SU-DHL-6 (cell line): Measurements from ENCODE around the gene MICAL1.

Experiments used
- H2AFZ ChIP-seq: fragments of 200-600 bp; sonication (generic); 2 replicates; pipeline ENCODE4 v1.6.1; 2014; ENCODE audit warnings: low read depth, mild to moderate bottlenecking, moderate library complexity, mixed read lengths, antibody characterized with exemption, low read length; ENCODE audit not compliant: severe bottlenecking
- H3F3A ChIP-seq: fragments of 200-600 bp; shearing (Covaris generic); 2 replicates; pipeline ENCODE4 v1.6.0; 2016; ENCODE audit warnings: antibody characterized with exemption, mild to moderate bottlenecking; ENCODE audit not compliant: insufficient read depth
- H3K27ac ChIP-seq: fragments of 200-600 bp; sonication (generic); 2 replicates; pipeline ENCODE4 v1.5.1; 2016; ENCODE audit warnings: low read depth, mild to moderate bottlenecking, low read length, moderate library complexity, mixed read lengths
- H3K27me3 ChIP-seq: fragments of 200-600 bp; sonication (generic), shearing (Covaris generic); 2 replicates; pipeline ENCODE4 v1.6.0; 2014; ENCODE audit warnings: mild to moderate bottlenecking, low read length
- H3K36me3 ChIP-seq: fragments of 200-600 bp; sonication (generic); 2 replicates; pipeline ENCODE4 v1.6.1; 2014; ENCODE audit warnings: mild to moderate bottlenecking, low read length, mixed read lengths
- H3K4me2 ChIP-seq: fragments of 300-600, 200-600 bp; shearing (Covaris generic), sonication (generic); 2 replicates; pipeline ENCODE4 v1.6.0; 2014; ENCODE audit warnings: low read length, low read depth, mild to moderate bottlenecking; ENCODE audit not compliant: poor library complexity, severe bottlenecking
- H3K4me3 ChIP-seq: fragments of 200-600 bp; sonication (generic); 2 replicates; pipeline ENCODE4 v1.5.1; 2014; ENCODE audit warnings: antibody characterized with exemption, low read length, mild to moderate bottlenecking, mixed read lengths; ENCODE audit not compliant: insufficient read depth, poor library complexity, severe bottlenecking
- H3K79me2 ChIP-seq: fragments of 200-600 bp; sonication (generic); 2 replicates; pipeline ENCODE4 v1.6.1; 2014; ENCODE audit warnings: mild to moderate bottlenecking, low read length, moderate library complexity; ENCODE audit not compliant: insufficient read depth
- H3K9ac ChIP-seq: fragments of 200-600 bp; sonication (generic); 2 replicates; pipeline ENCODE4 v1.7.0; 2014; ENCODE audit warnings: mild to moderate bottlenecking, low read length
- H3K9me2 ChIP-seq: fragments of 200-600 bp; sonication (generic); replicated peaks from 2 replicates; pipeline ENCODE4 v1.6.1; 2014; ENCODE audit warnings: low read length; ENCODE audit not compliant: insufficient read depth
- H3K9me3 ChIP-seq: fragments of 200-600 bp; sonication (generic); 2 replicates; pipeline ENCODE4 v1.6.1; 2014; ENCODE audit warnings: low read length, mixed read lengths; ENCODE audit not compliant: insufficient read depth
- H4K20me1 ChIP-seq: fragments of 200-600 bp; sonication (generic); 2 replicates; pipeline ENCODE4 v1.6.1; 2014; ENCODE audit warnings: low read depth, mild to moderate bottlenecking, antibody characterized with exemption, low read length, moderate library complexity, mixed read lengths
- CTCF ChIP-seq: fragments of 200-600 bp; sonication (generic); IDR thresholded peaks from one replicate; pipeline ENCODE4 v1.5.1; 2017; ENCODE audit warnings: antibody characterized with exemption, mild to moderate bottlenecking, low read length, moderate library complexity; ENCODE audit not compliant: insufficient read depth, poor library complexity, severe bottlenecking
- EZH2phosphoT487 ChIP-seq: fragments of 200-600 bp; sonication (generic), shearing (Covaris generic); conservative IDR thresholded peaks from 2 replicates; pipeline ENCODE4 v1.6.1; 2018; ENCODE audit warnings: mild to moderate bottlenecking, antibody characterized with exemption, low read length, moderate library complexity, mixed read lengths

Gene MICAL1

GRCh38 chr6:109469591-109470189, 14.1 kb upstream of the MICAL1 start:
- Histone ChIP-seq H3K36me3 (peaks cover 42% of the 10 kb centered on the region), H3K9ac (no peak overlapping the region), H3K79me2 (peaks cover 14% of the 10 kb centered on the region), H3K4me2 (no peak overlapping the region), H3K27ac (no peak overlapping the region), H3F3A (no peaks in the 10 kb centered on the region), H3K4me3 (no peak overlapping the region), H3K27me3 (no peaks in the 10 kb centered on the region), H3K9me3 (no peaks in the 10 kb centered on the region), H2AFZ (no peak overlapping the region), H4K20me1 (no peaks in the 10 kb centered on the region), H3K9me2 (no peaks in the 10 kb centered on the region)
- no peak for TF ChIP-seq EZH2phosphoT487

DNA sequence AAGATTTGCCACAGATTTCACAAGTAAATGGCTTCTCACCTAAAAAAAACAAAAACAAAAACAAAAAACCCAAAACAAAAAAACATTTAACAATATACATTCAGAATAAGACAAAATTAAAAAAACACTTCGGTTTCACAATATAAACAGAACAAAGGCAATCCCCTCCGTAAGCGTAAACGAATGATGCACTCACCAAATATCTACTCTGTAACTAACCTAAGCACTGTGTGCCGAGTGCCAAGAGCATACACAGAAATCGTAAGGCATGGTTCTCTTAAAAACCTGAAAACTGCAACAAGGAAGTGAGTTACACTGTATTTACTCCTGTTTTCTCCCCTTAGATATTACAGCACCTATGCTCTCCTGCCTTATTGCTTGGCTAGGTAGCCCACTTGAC, 12.1 kb upstream of the MICAL1 start:
- no peaks in the 10 kb centered on the region for H3K9me3 ChIP-seq
- no peak overlapping the region for H3K9ac ChIP-seq
- H3K4me3 ChIP-seq = no peak overlapping the region
- no peaks in the 10 kb centered on the region for H3K9me2 ChIP-seq
- no peaks in the 10 kb centered on the region for H3K27me3 ChIP-seq
- H3K79me2 ChIP-seq = peaks cover 21% of the 10 kb centered on the region
- H3K36me3 ChIP-seq = peaks cover 48% of the 10 kb centered on the region
- H3K4me2 ChIP-seq = no peak overlapping the region
- no peaks in the 10 kb centered on the region for H4K20me1 ChIP-seq
- no peak overlapping the region for H3K27ac ChIP-seq
- TF ChIP-seq EZH2phosphoT487 = no peak
- TF ChIP-seq CTCF = no peak
- H2AFZ ChIP-seq = no peak overlapping the region
- no peaks in the 10 kb centered on the region for H3F3A ChIP-seq

GRCh38 chr6:109466212-109466923, 10.8 kb upstream of the MICAL1 start:
- H3K9me2 ChIP-seq = no peaks in the 10 kb centered on the region
- TF ChIP-seq EZH2phosphoT487 (no peak), CTCF (no peak)

DNA sequence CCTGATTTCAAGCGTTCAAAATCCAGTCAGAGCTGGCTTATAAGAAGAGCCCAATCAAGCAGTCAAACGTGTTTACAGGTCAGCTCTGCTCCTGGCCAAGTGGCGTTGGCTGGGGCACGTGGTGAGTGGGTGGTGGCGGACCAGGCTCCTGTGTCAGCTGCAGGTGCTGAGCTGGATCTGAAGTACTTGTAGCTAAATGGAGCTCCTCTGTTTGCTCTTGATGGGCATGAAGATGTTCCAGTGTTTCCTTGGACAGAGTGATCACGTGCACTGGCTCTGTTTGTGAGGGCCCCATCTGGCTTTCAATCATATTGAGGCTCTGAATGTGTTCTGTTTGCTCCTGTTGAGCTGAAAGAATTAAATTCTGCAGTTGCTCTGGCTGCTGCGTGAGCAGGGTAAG, 10.2 kb upstream of the MICAL1 start:
- Histone ChIP-seq H2AFZ (no peak overlapping the region), H3K27ac (no peak overlapping the region), H3K9me3 (no peaks in the 10 kb centered on the region), H4K20me1 (no peaks in the 10 kb centered on the region), H3K4me2 (no peak overlapping the region), H3K36me3 (peaks cover 59% of the 10 kb centered on the region), H3K9ac (no peak overlapping the region), H3F3A (no peaks in the 10 kb centered on the region), H3K27me3 (no peaks in the 10 kb centered on the region), H3K9me2 (no peaks in the 10 kb centered on the region), H3K4me3 (no peak overlapping the region), H3K79me2 (peaks cover 21% of the 10 kb centered on the region)
- TF ChIP-seq EZH2phosphoT487 = no peak

More at GRCh38 chr6:109466212-109466923, 10.8 kb upstream of the MICAL1 start:
- Histone ChIP-seq H3K9me3 (no peaks in the 10 kb centered on the region), H3K9ac (no peak overlapping the region), H3K79me2 (peaks cover 21% of the 10 kb centered on the region), H2AFZ (no peak overlapping the region), H3F3A (no peaks in the 10 kb centered on the region), H4K20me1 (no peaks in the 10 kb centered on the region), H3K36me3 (peaks cover 56% of the 10 kb centered on the region), H3K27ac (no peak overlapping the region), H3K4me3 (no peak overlapping the region), H3K27me3 (no peaks in the 10 kb centered on the region), H3K4me2 (no peak overlapping the region)
